Measurements from ENCODE around the gene EHHADH.
A peak's percentile ranks its signal among the peaks of the same experiment; 100 is the strongest.

The EHHADH gene

GRCh38 chr3:185187391-185187790 is 66.5 kb downstream of the EHHADH start:
- DNase-seq, result no peak

GRCh38 chr3:185176750-185177359 is 77.0 kb downstream of the EHHADH start:
- DNase-seq, result no peak

- no peak for DNase-seq
These were observed 78.4 kb downstream of the EHHADH start for GRCh38 chr3:185175370-185175987.

GRCh38 chr3:185172086-185173049 is 81.5 kb downstream of the EHHADH start:
- no peak for DNase-seq

GRCh38 chr3:185164428-185165217 is 89.2 kb downstream of the EHHADH start:
- no peak for DNase-seq

- DNase-seq, result no peak
These were observed 91.2 kb downstream of the EHHADH start for GRCh38 chr3:185162634-185163033.

- DNase-seq, result no peak
These were observed 92.1 kb downstream of the EHHADH start for GRCh38 chr3:185161761-185162160.

GRCh38 chr3:185157347-185157746 is 96.5 kb downstream of the EHHADH start:
- DNase-seq, result no peak

GRCh38 chr3:185155678-185156077 is 98.2 kb downstream of the EHHADH start:
- DNase-seq, result no peak

- DNase-seq, result no peak
These were observed 99.8 kb downstream of the EHHADH start for GRCh38 chr3:185153861-185154629.

- DNase-seq, result no peak
These were observed 100.6 kb downstream of the EHHADH start for GRCh38 chr3:185153171-185153771.

- peak in 1 of 6 experiments; percentile 10 for DNase-seq
These were observed 101.3 kb downstream of the EHHADH start, which contains the start of gene C3orf70 for GRCh38 chr3:185152410-185153170. TSS of gene C3orf70 (minus strand) at chr3:185153060. CDS start at chr3:185152823, 237 bp downstream.

GRCh38 chr3:185151964-185152409 is 101.9 kb downstream of the EHHADH start:
- no peak for DNase-seq

GRCh38 chr3:185151101-185151963 is 102.5 kb downstream of the EHHADH start:
- DNase-seq, result no peak

GRCh38 chr3:185150561-185150960 is 103.3 kb downstream of the EHHADH start:
- no peak for DNase-seq

- no peak for DNase-seq
These were observed 104.3 kb downstream of the EHHADH start for GRCh38 chr3:185149591-185149990.

- DNase-seq, result no peak
These were observed 108.3 kb downstream of the EHHADH start for GRCh38 chr3:185145511-185145910.

- DNase-seq, result no peak
These were observed 109.1 kb downstream of the EHHADH start for GRCh38 chr3:185144784-185145183.

Measured in stimulated activated naive CD4-positive, alpha-beta T cell (primary cell).